Measurements from ENCODE around the gene CLIP2. TPM values are rescaled to one million over a fixed set of nuclear protein-coding genes. Genes with fewer than 3 reads are reported as not detected.

The CLIP2 gene
- total and polyA plus RNA-seq, 2 of the 8 experiments (the other 6 are each of a cell fraction or from before 2014, with no cell fraction given) = 8.3 to 41.5 TPM

DNA sequence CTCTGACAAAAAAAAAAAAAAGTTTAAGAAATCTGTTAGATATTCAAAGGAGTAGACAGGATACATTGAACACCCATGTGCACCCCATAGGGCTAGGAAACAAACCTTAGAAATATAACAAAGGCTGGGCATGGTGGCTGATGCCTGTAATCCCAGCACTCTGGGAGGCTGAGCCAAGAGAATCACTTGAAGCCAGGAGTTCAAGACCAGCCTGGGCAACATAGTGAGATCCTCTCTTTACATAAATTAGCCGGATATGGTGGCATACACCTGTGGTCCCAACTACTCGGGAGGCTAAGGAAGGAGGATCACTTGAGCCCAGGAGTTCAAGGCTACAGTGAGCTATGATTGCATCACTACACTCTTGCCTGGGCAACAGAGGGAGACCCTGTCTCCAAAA lies 15.3 kb downstream of the CLIP2 start:
- TF ChIP-seq CTCF (IDR thresholded peaks at IDR 0.05; ENCODE audit: control extremely low read depth in 1 of 3, insufficient read depth in 1 of 3, low read depth in 1 of 3, low read length in 3 of 3) (no peak), NANOG (IDR thresholded peaks at IDR 0.05; ENCODE audit: insufficient read depth, low read depth, low read length, poor library complexity, severe bottlenecking) (no peak), POU5F1 (IDR thresholded peaks at IDR 0.05; ENCODE audit: low read depth, low read length) (no peak), ATF3 (IDR thresholded peaks at IDR 0.05; ENCODE audit: insufficient read depth, low read depth, low read length) (no peak), POLR2A (IDR thresholded peaks at IDR 0.05; ENCODE audit: control extremely low read depth in 1 of 2, low read depth in 2 of 2, low read length in 2 of 2) (no peak), FOSL1 (IDR thresholded peaks at IDR 0.05; ENCODE audit: insufficient read depth, low read depth, low read length) (no peak), SP2 (IDR thresholded peaks at IDR 0.05; ENCODE audit: low read length) (no peak), SIX5 (IDR thresholded peaks at IDR 0.05; ENCODE audit: low read depth, low read length) (no peak), MAFK (IDR thresholded peaks at IDR 0.05; ENCODE audit: low read depth, low read length) (no peak), JUND (IDR thresholded peaks at IDR 0.05; ENCODE audit: low read length) (no peak), CBX8 (IDR thresholded peaks at IDR 0.05; ENCODE audit: borderline replicate concordance, low read depth, low read length) (no peak)
- Histone ChIP-seq H4K8ac (ENCODE audit: extremely low read depth, insufficient read depth, low read length) (no peak overlapping the region), H3K27ac (ENCODE audit: low read depth, low read length) (no peak overlapping the region), H3K79me1 (ENCODE audit: low read depth, low read length) (peaks cover 13% of the 10 kb centered on the region; the same call in 1 of the 2 replicates), H2BK15ac (ENCODE audit: low read length) (no peak overlapping the region), H2BK20ac (ENCODE audit: low read length) (no peak overlapping the region), H3K4me3 (ENCODE audit: extremely low read depth in 1 of 4, insufficient read depth in 2 of 4, low read depth in 3 of 4, low read length in 4 of 4) (no peak overlapping the region), H3K4me1 (replicated peaks in 1 of 4; ENCODE audit: control insufficient read depth in 3 of 4, insufficient read depth in 4 of 4, low read length in 3 of 4) (no peaks in the 10 kb centered on the region; a peak in 3 of 7 replicates), H3K79me2 (ENCODE audit: control insufficient read depth in 1 of 2, insufficient read depth in 2 of 2, low read length in 2 of 2) (peaks cover 0 to 29% of the 10 kb centered on the region in 2 experiments; a peak in 2 of 4 replicates), H4K91ac (replicated peaks; ENCODE audit: insufficient read length, low read length) (no peak overlapping the region), H3K9me3 (ENCODE audit: insufficient read depth in 2 of 2, low read depth in 1 of 2, low read length in 1 of 2) (no peaks in the 10 kb centered on the region), H2AK5ac (ENCODE audit: low read depth, low read length) (no peak overlapping the region), H3K4me2 (ENCODE audit: insufficient read depth in 1 of 2, low read depth in 2 of 2, low read length in 2 of 2) (no peak overlapping the region), H3K27me3 (replicated peaks in 1 of 4; ENCODE audit: control insufficient read depth in 3 of 4, extremely low read depth in 1 of 4, insufficient read depth in 3 of 4, low read length in 3 of 4) (no peaks in the 10 kb centered on the region), H3K9ac (replicated peaks in 1 of 4; ENCODE audit: extremely low read depth in 1 of 4, low read depth in 3 of 4, low read length in 3 of 4) (no peak overlapping the region), H3K36me3 (ENCODE audit: control insufficient read depth in 2 of 4, insufficient read depth in 4 of 4, low read length in 3 of 4) (no peaks in the 10 kb centered on the region), H3K56ac (replicated peaks; ENCODE audit: insufficient read length, low read depth, low read length) (no peak overlapping the region), H2AFZ (ENCODE audit: low read length) (no peak overlapping the region), H3K4ac (replicated peaks; ENCODE audit: insufficient read length, low read depth, low read length) (no peak overlapping the region), H3K23me2 (ENCODE audit: low read depth, low read length) (no peaks in the 10 kb centered on the region), H4K5ac (ENCODE audit: insufficient read length, low read depth, low read length) (no peak overlapping the region), H2BK5ac (ENCODE audit: low read depth, low read length) (no peak overlapping the region), H3K18ac (ENCODE audit: extremely low read depth, low read length) (no peak overlapping the region), H3K14ac (ENCODE audit: insufficient read length) (no peak overlapping the region), H2BK12ac (ENCODE audit: low read depth, low read length) (no peak overlapping the region), H4K20me1 (replicated peaks in 1 of 2; ENCODE audit: control insufficient read depth in 1 of 2, insufficient read depth in 2 of 2, low read length in 2 of 2) (peaks cover 6 to 16% of the 10 kb centered on the region in 2 experiments), H3K23ac (ENCODE audit: insufficient read length) (no peak overlapping the region), H2BK120ac (replicated peaks; ENCODE audit: low read depth, low read length) (no peak overlapping the region)
- DNase-seq (ENCODE audit: low read depth in 1 of 2, low spot score in 2 of 2) (no peak), FAIRE-seq (no peak)
- CTCF ChIA-PET (ENCODE audit: partially characterized antibody) = no interaction called here
- POLR2A ChIA-PET (ENCODE audit: partially characterized antibody) = interaction anchor here (0.6 to 1.0 kb wide), 2 partner anchors 33 to 260 kb away, joined by 3 read pairs; no protein-coding TSS in a partner anchor
- 94% methylated on average over 2 of the region's 2 CpGs; no CpG with 5 or more reads in 1 of the 2 experiments for WGBS, 2 experiments (ENCODE audit: extremely low coverage in 1 of 2, insufficient coverage in 1 of 2, insufficient read length in 1 of 2, insufficient replicate concordance in 2 of 2, low coverage in 1 of 2, low lambda C conversion rate in 2 of 2, missing lambda C conversion rate in 1 of 2)
